PFSK-1 (cell line): ENCODE measurements around the gene TMEM129.
A peak's percentile ranks its signal among the peaks of the same experiment; 100 is the strongest.

Source experiments
- FOXP2 ChIP-seq: optimal IDR thresholded peaks from 2 replicates; pipeline ENCODE3; 2011; ENCODE audit warnings: borderline replicate concordance, control low read depth, inconsistent platforms; ENCODE audit not compliant: insufficient read depth; ENCODE audit errors: extremely low read length, extremely low read depth
- POLR2AphosphoS5 ChIP-seq: IDR thresholded peaks from 2 replicates; pipeline ENCODE4 v1.6.1; 2012; ENCODE audit warnings: low read depth, mild to moderate bottlenecking, control low read depth, low read length, moderate library complexity
- REST ChIP-seq, 2 experiments: IDR thresholded peaks; 2 replicates each; pipeline versions ENCODE4 v1.6.1 to v1.8.0; 2011 to 2012; ENCODE audit warnings: low read depth in 2 of 2, low read length in 2 of 2, control low read depth in 1 of 2, inconsistent platforms in 1 of 2, mild to moderate bottlenecking in 1 of 2, moderate library complexity in 1 of 2; ENCODE audit not compliant: insufficient read depth in 1 of 2
- SIN3A ChIP-seq: IDR thresholded peaks from 2 replicates; pipeline ENCODE4 v1.6.1; 2012; ENCODE audit warnings: mild to moderate bottlenecking, low read length, moderate library complexity, borderline replicate concordance; ENCODE audit not compliant: insufficient read depth
- TAF1 ChIP-seq: IDR thresholded peaks from 2 replicates; pipeline ENCODE4 v1.6.1; 2012; ENCODE audit warnings: low read length, control low read depth, borderline replicate concordance; ENCODE audit not compliant: insufficient read depth

The TMEM129 gene

GRCh38 chr4:1711571-1712215 is 9.4 kb downstream of the TMEM129 start:
- peak; percentile 60; the same call in 1 of the 2 replicates for TF ChIP-seq SIN3A
- TF ChIP-seq TAF1: no peak

- TF ChIP-seq REST (IDR thresholded peaks at IDR 0.05; ENCODE audit: insufficient read depth in 1 of 2, low read depth in 2 of 2, low read length in 2 of 2): no peak
- no peak for TF ChIP-seq SIN3A
- no peak for TF ChIP-seq POLR2AphosphoS5
- TF ChIP-seq FOXP2: no peak
- no peak for TF ChIP-seq TAF1
Measured at GRCh38 chr4:1711055-1711570, 10.0 kb downstream of the TMEM129 start.

- TF ChIP-seq FOXP2: no peak
- no peak for TF ChIP-seq TAF1
- TF ChIP-seq SIN3A: no peak
- TF ChIP-seq REST (IDR thresholded peaks at IDR 0.05; ENCODE audit: insufficient read depth in 1 of 2, low read depth in 2 of 2, low read length in 2 of 2): no peak
- TF ChIP-seq POLR2AphosphoS5: 0 out of 2 replicates have a peak, but pooled peaks have one; percentile 32
Measured at GRCh38 chr4:1708581-1708980, 12.5 kb downstream of the TMEM129 start.

- no peak for TF ChIP-seq TAF1
- TF ChIP-seq FOXP2: no peak
- no peak for TF ChIP-seq POLR2AphosphoS5
- TF ChIP-seq SIN3A: no peak
- TF ChIP-seq REST (IDR thresholded peaks at IDR 0.05; ENCODE audit: insufficient read depth in 1 of 2, low read depth in 2 of 2, low read length in 2 of 2): no peak
Measured at GRCh38 chr4:1706358-1706757, 14.8 kb downstream of the TMEM129 start.

GRCh38 chr4:1705732-1706131 is 15.4 kb downstream of the TMEM129 start:
- TF ChIP-seq SIN3A: no peak
- TF ChIP-seq TAF1: no peak
- TF ChIP-seq POLR2AphosphoS5: no peak
- TF ChIP-seq FOXP2: no peak
- TF ChIP-seq REST (IDR thresholded peaks at IDR 0.05; ENCODE audit: insufficient read depth in 1 of 2, low read depth in 2 of 2, low read length in 2 of 2): no peak
